Measurements from ENCODE around the gene IRAK3. TPM values are rescaled to one million over a fixed set of nuclear protein-coding genes. Genes with fewer than 3 reads are reported as not detected.
A peak's percentile ranks its signal among the peaks of the same experiment; 100 is the strongest.

Gene IRAK3
- total RNA-seq, 1 experiment from 2014 or later, result 0.44 TPM

DNA sequence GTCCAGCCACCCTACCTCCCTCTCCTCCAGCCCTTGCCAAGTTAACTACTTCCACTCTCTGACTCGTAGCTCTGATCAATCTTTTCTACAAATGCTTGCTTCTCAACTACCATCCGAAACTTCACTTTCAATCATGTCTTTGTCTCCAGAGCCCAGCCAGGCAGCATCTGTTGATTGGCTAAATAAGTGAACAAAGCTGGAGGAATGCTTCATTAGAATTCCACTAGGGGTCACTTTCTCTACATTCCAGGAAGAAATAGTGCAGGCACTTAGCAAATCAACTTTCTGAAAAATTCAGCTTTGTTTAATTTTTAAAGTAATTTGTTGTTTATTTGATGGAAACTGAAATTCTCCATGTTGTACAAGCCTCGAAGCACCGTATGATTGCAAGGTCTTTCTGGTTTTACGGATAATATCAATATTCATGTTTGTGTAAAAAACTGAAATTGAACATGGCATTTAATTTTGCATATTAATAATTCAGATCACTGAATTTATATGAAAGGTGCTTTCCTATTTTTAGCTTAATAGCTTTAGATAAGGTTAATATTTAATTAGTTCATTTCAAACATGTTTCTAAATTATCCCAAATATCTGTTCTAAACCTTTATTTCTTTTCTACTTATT, 80.9 kb downstream of the IRAK3 start:
- H3K27me3 Mint-ChIP-seq (ENCODE audit: low read depth), result no peaks in the 10 kb centered on the region
- Histone ChIP-seq H3K23ac (ENCODE audit: insufficient read length, low read depth, low read length) (no peak overlapping the region), H2BK20ac (ENCODE audit: low read depth, low read length, poor library complexity, severe bottlenecking) (no peak overlapping the region), H3K27ac (ENCODE audit: insufficient read length, low read depth, low read length) (no peak overlapping the region), H3K4ac (ENCODE audit: low read depth, low read length) (no peak overlapping the region), H3K4me1 (ENCODE audit: insufficient read depth, low read length) (peaks cover 3% of the 10 kb centered on the region; the same call in 1 of the 2 replicates), H3K14ac (ENCODE audit: insufficient read depth, low read length) (peak overlapping the region; percentile 88; the same call in 1 of the 2 replicates), H4K91ac (ENCODE audit: insufficient read length, low read depth, low read length) (no peak overlapping the region), H4K8ac (replicated peaks; ENCODE audit: insufficient read length, low read depth, low read length) (no peak overlapping the region), H3K56ac (ENCODE audit: insufficient read length, low read depth, low read length) (no peak overlapping the region), H2BK12ac (ENCODE audit: insufficient read length, low read depth, low read length) (no peak overlapping the region), H4K20me1 (ENCODE audit: control insufficient read depth, insufficient read depth, insufficient read length) (no peaks in the 10 kb centered on the region), H3K27me3 (ENCODE audit: insufficient read depth, low read length) (no peaks in the 10 kb centered on the region), H2BK5ac (ENCODE audit: insufficient read length, low read length) (no peak overlapping the region), H3K9ac (ENCODE audit: extremely low read depth, insufficient read length, low read length) (no peak overlapping the region), H3K9me3 (ENCODE audit: control insufficient read depth, low read depth, low read length) (no peaks in the 10 kb centered on the region), H3K79me1 (ENCODE audit: insufficient read depth, low read depth, low read length, poor library complexity, severe bottlenecking) (no peaks in the 10 kb centered on the region), H3K18ac (ENCODE audit: insufficient read length, low read depth, low read length) (peak overlapping the region; percentile 81), H2AK5ac (ENCODE audit: insufficient read length, low read length) (no peak overlapping the region), H2BK120ac (ENCODE audit: low read depth, low read length, poor library complexity, severe bottlenecking) (no peak overlapping the region), H3K79me2 (ENCODE audit: insufficient read depth, low read length) (no peaks in the 10 kb centered on the region), H3K4me2 (ENCODE audit: insufficient read depth, insufficient read length, low read length) (no peak overlapping the region), H2AFZ (ENCODE audit: low read length) (peak overlapping the region; percentile 93), H2BK15ac (ENCODE audit: low read depth, low read length) (no peak overlapping the region), H3T11ph (ENCODE audit: low read length) (no peak overlapping the region), H4K5ac (ENCODE audit: insufficient read length, low read depth, low read length) (peak overlapping the region; percentile 54), H3K23me2 (ENCODE audit: insufficient read length, low read depth, low read length, poor library complexity, severe bottlenecking) (no peaks in the 10 kb centered on the region)
- peaks cover 0 to 3% of the 10 kb centered on the region in 2 experiments; a peak in 2 of 5 replicates for H3K9me3 Mint-ChIP-seq
- TF ChIP-seq, protein P1, sequence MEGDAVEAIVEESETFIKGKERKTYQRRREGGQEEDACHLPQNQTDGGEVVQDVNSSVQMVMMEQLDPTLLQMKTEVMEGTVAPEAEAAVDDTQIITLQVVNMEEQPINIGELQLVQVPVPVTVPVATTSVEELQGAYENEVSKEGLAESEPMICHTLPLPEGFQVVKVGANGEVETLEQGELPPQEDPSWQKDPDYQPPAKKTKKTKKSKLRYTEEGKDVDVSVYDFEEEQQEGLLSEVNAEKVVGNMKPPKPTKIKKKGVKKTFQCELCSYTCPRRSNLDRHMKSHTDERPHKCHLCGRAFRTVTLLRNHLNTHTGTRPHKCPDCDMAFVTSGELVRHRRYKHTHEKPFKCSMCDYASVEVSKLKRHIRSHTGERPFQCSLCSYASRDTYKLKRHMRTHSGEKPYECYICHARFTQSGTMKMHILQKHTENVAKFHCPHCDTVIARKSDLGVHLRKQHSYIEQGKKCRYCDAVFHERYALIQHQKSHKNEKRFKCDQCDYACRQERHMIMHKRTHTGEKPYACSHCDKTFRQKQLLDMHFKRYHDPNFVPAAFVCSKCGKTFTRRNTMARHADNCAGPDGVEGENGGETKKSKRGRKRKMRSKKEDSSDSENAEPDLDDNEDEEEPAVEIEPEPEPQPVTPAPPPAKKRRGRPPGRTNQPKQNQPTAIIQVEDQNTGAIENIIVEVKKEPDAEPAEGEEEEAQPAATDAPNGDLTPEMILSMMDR (conservative IDR thresholded peaks at IDR 0.05), result peak; percentile 77
- H3K27ac Mint-ChIP-seq, result no peak overlapping the region
- H3K4me3 Mint-ChIP-seq, result no peak overlapping the region
- DNase-seq, result peak; percentile 54
- H3K4me1 Mint-ChIP-seq, result peaks cover 13 to 16% of the 10 kb centered on the region in 2 experiments
- no peaks in the 10 kb centered on the region for H3K36me3 Mint-ChIP-seq (ENCODE audit: insufficient read depth in 1 of 3, low read depth in 3 of 3)
- WGBS (ENCODE audit: extremely low coverage, insufficient read length, low lambda C conversion rate), result no CpG with 5 or more reads among the region's 5 CpGs
